HepG2 (cell line): ENCODE data around the gene KLHDC4. TPM values are rescaled to one million over a fixed set of nuclear protein-coding genes. Genes with fewer than 3 reads are reported as not detected.

Experiments
- ATAC-seq: fragments of 200-7000 bp; cut with Tn5 transposase; 3 replicates; pipeline ENCODE4 v1.9.1; 2020; ENCODE audit warnings: mild to moderate bottlenecking, moderate library complexity
- BruUV-seq: library from RNA; stranded (reverse); fragments of 400-500 nt; replicated peaks from 2 replicates; lab custom pipeline; 2021; lab: Mats Ljungman, UMichigan
- CTCF ChIA-PET: fragments of 300-600 bp; formaldehyde crosslinking; extraction: SDS; loops from one replicate; lab custom pipeline; 2021; ENCODE audit warnings: low total read pairs, inconsistent platforms, low intra/inter-chr PET ratio; lab: Yijun Ruan, JAX
- POLR2A ChIA-PET: fragments of 350-600 bp; sonication (Branson Sonifier 250); formaldehyde crosslinking; loops from one replicate; lab custom pipeline; 2020; ENCODE audit warnings: antibody characterized with exemption, inconsistent platforms; lab: Yijun Ruan, JAX
- DNase-seq: peaks from one replicate; pipeline ENCODE4 v3.0.0-alpha.2; 2015; ENCODE audit warnings: low spot score
- FAIRE-seq: peaks from 3 replicates; lab custom pipeline; 2011; peaks lifted over from hg19 to GRCh38; lab: Jason Lieb, UNC
- H2AFZ ChIP-seq: one replicate; pipeline ENCODE4 v1.6.1; 2011; ENCODE audit warnings: low read length, inconsistent platforms
- H3K27ac ChIP-seq: fragments of 300-600 bp; 3 replicates; pipeline ENCODE4 v1.8.0; 2011; ENCODE audit warnings: mixed run types, mild to moderate bottlenecking, mixed read lengths, low read length, inconsistent platforms; ENCODE audit not compliant: insufficient read depth; ENCODE audit errors: extremely low read length
- H3K27me3 ChIP-seq, 2 experiments: fragments of 200-600 bp in 1 of 2; 2 replicates in 1 of 2; 3 replicates in 1 of 2; pipeline versions ENCODE4 v1.6.0 to v1.8.0; 2011; ENCODE audit warnings: low read length in 2 of 2, mild to moderate bottlenecking in 2 of 2, moderate library complexity in 2 of 2, inconsistent platforms in 1 of 2; ENCODE audit not compliant: insufficient read depth in 2 of 2, control insufficient read depth in 1 of 2
- H3K36me3 ChIP-seq, 2 experiments: fragments of 200-600 bp in 1 of 2; replicated peaks in 1 of 2; 2 replicates in 1 of 2; 3 replicates in 1 of 2; pipeline versions ENCODE4 v1.5.1 to v1.8.0; 2011; ENCODE audit warnings: low read length in 2 of 2, inconsistent platforms in 1 of 2; ENCODE audit not compliant: insufficient read depth in 2 of 2, control insufficient read depth in 1 of 2
- H3K4me1 ChIP-seq: 2 replicates; pipeline ENCODE4 v1.5.1; 2012; ENCODE audit warnings: low read length, inconsistent platforms; ENCODE audit not compliant: insufficient read depth
- H3K4me2 ChIP-seq: 2 replicates; pipeline ENCODE4 v1.6.0; 2011; ENCODE audit warnings: low read depth, low read length, inconsistent platforms
- H3K4me3 ChIP-seq, 3 experiments: fragments of 200-600 bp in 1 of 3; sonication (generic), shearing (Covaris generic) in 1 of 3; replicated peaks in 1 of 3; 2 replicates each; pipeline ENCODE4 v1.5.1; 2011 to 2016; ENCODE audit warnings: low read length in 3 of 3, inconsistent platforms in 2 of 3, low read depth in 2 of 3, mild to moderate bottlenecking in 2 of 3, control low read depth in 1 of 3, mixed read lengths in 1 of 3; ENCODE audit not compliant: insufficient read depth in 1 of 3
- H3K79me2 ChIP-seq: one replicate; pipeline ENCODE4 v1.6.1; 2011; ENCODE audit warnings: low read length, inconsistent platforms; ENCODE audit not compliant: insufficient read depth
- H3K9ac ChIP-seq: 2 replicates; pipeline ENCODE4 v1.6.0; 2011; ENCODE audit warnings: mild to moderate bottlenecking, low read depth, low read length, inconsistent platforms; ENCODE audit not compliant: insufficient read depth
- H3K9me3 ChIP-seq: 2 replicates; pipeline ENCODE4 v1.5.1; 2012; ENCODE audit warnings: mild to moderate bottlenecking, low read length
- H4K20me1 ChIP-seq: 2 replicates; pipeline ENCODE4 v1.6.0; 2011; ENCODE audit warnings: inconsistent platforms, mild to moderate bottlenecking, low read length, moderate library complexity; ENCODE audit not compliant: insufficient read depth
- BHLHE40 ChIP-seq: IDR thresholded peaks from 2 replicates; pipeline ENCODE4 v1.6.1; 2011; ENCODE audit warnings: low read length, improper control_type of control experiment
- GTF3A ChIP-seq: sonication (generic); formaldehyde crosslinking; conservative IDR thresholded peaks from 2 replicates; pipeline ENCODE4 v1.4.0; 2020; ENCODE audit warnings: mild to moderate bottlenecking, missing genetic modification reagents
- ISL2 ChIP-seq: sonication (generic); formaldehyde crosslinking; IDR thresholded peaks from 2 replicates; pipeline ENCODE4 v1.5.0; 2020; ENCODE audit warnings: missing genetic modification reagents
- KDM5B ChIP-seq: sonication (generic); formaldehyde crosslinking; IDR thresholded peaks from 2 replicates; pipeline ENCODE4 v1.4.0; 2020; ENCODE audit warnings: missing genetic modification reagents, mild to moderate bottlenecking, borderline replicate concordance
- NCOA1 ChIP-seq: sonication (generic); formaldehyde crosslinking; IDR thresholded peaks from 2 replicates; pipeline ENCODE4 v1.9.0; 2021; ENCODE audit warnings: missing genetic modification reagents
- NCOA2 ChIP-seq: sonication (generic); formaldehyde crosslinking; IDR thresholded peaks from 2 replicates; pipeline ENCODE4 v1.8.0; 2022; ENCODE audit warnings: inconsistent platforms
- SRSF9 ChIP-seq: fragments of 200-400 bp; formaldehyde crosslinking; IDR thresholded peaks from 2 replicates; pipeline ENCODE4 v1.6.1; 2018; ENCODE audit warnings: borderline replicate concordance, mild to moderate bottlenecking, low read depth, low read length; ENCODE audit not compliant: insufficient read depth, poor library complexity, severe bottlenecking
- SRY ChIP-seq: sonication (generic); formaldehyde crosslinking; IDR thresholded peaks from 2 replicates; pipeline ENCODE4 v1.8.0; 2022; ENCODE audit warnings: mild to moderate bottlenecking, missing genetic modification reagents
- TGIF2 ChIP-seq: IDR thresholded peaks from 2 replicates; pipeline ENCODE4 v1.6.1; 2016; ENCODE audit warnings: control low read depth, missing compliant biosample characterization
- TMF1 ChIP-seq: sonication (generic); formaldehyde crosslinking; IDR thresholded peaks from 2 replicates; pipeline ENCODE4 v1.8.1; 2022; ENCODE audit warnings: low read depth, missing genetic modification reagents
- ZNF17 ChIP-seq: sonication (generic); formaldehyde crosslinking; IDR thresholded peaks from 2 replicates; pipeline ENCODE4 v1.5.0; 2020; ENCODE audit warnings: mild to moderate bottlenecking, missing genetic modification reagents
- ZNF609 ChIP-seq: sonication (generic); formaldehyde crosslinking; IDR thresholded peaks from 2 replicates; pipeline ENCODE4 v1.4.0; 2020; ENCODE audit warnings: mild to moderate bottlenecking, missing genetic modification reagents, borderline replicate concordance
- ZNF747 ChIP-seq: sonication (generic); formaldehyde crosslinking; IDR thresholded peaks from 2 replicates; pipeline ENCODE4 v1.8.1; 2023; ENCODE audit warnings: missing genetic modification reagents, mild to moderate bottlenecking, borderline replicate concordance
- ZXDC ChIP-seq: sonication (generic); formaldehyde crosslinking; IDR thresholded peaks from 2 replicates; pipeline ENCODE4 v1.5.0; 2020; ENCODE audit warnings: mild to moderate bottlenecking, missing genetic modification reagents
- WGBS: methylation state at CpG from one replicate; pipeline ENCODE4 v1.1.6; 2017; ENCODE audit warnings: low lambda C conversion rate; 5-methylcytosine and 5-hydroxymethylcytosine counted together
- in situ Hi-C: cut with HindIII; loops from 2 replicates; pipeline ENCODE4 v1.10.0; 2017; ENCODE audit warnings: low pct_unique_long_range_greater_than_20kb; ENCODE audit not compliant: extremely low pct_ligation_motif_present
- intact Hi-C: fragments of 100-400 bp; cut with micrococcal nuclease; formaldehyde crosslinking; loops from one replicate; pipeline ENCODE4 v1.10.0; 2022; ENCODE audit not compliant: unreplicated experiment
- polyA plus RNA-seq, 8 experiments: library from polyadenylated mRNA; depleted of rRNA in 3 of 8; stranded (reverse) in 7 of 8; unstranded in 1 of 8; fragments of >200 nt; fragmentation: Illumina TruSeq in 4 of 8; extraction: Trizol in 4 of 8; gene quantifications; 2 replicates each; pipeline versions ENCODE4 v1.2.1 to v1.2.3, GENCODE V29; 2011 to 2016; ENCODE audit warnings: low read depth in 4 of 8, missing spikeins in 1 of 8, mixed read lengths in 1 of 8; ENCODE audit not compliant: insufficient read depth in 1 of 8
- total RNA-seq, 5 experiments: library from RNA; depleted of rRNA; stranded (reverse); fragments of >200 nt; fragmentation: Illumina TruSeq; extraction: Trizol; gene quantifications; 2 replicates each; pipeline ENCODE4 v1.2.3, GENCODE V29; 2016; ENCODE audit warnings: low read depth in 1 of 5

Gene KLHDC4
- total and polyA plus RNA-seq, 2 of the 13 experiments (the other 11 are each of a cell fraction or from before 2014, with no cell fraction given), result 18.7 to 31.8 TPM

- no peak overlapping the region for H2AFZ ChIP-seq
- POLR2A ChIA-PET, result interaction anchor here (0.5 to 2.0 kb wide), 3 partner anchors 59 to 196 kb away, joined by 3 to 9 read pairs (median 4); partner anchors contain the start of gene KLHDC4
- intact Hi-C loops, result no loop called here
- FAIRE-seq (no peak), ATAC-seq (peak; percentile 75), DNase-seq (peak; percentile 65)
- WGBS, result 54% methylated on average over 16 of the region's 28 CpGs
- in situ Hi-C loops, result no loop called here
- peaks cover 41 to 58% of the 10 kb centered on the region in 2 experiments for H3K36me3 ChIP-seq
- no peak overlapping the region for H3K4me3 ChIP-seq
- peaks cover 20% of the 10 kb centered on the region for H3K4me1 ChIP-seq
- H3K27me3 ChIP-seq, result no peaks in the 10 kb centered on the region
- H3K27ac ChIP-seq, result no peak overlapping the region
- CTCF ChIA-PET, result no interaction called here
- H4K20me1 ChIP-seq, result peaks cover 20% of the 10 kb centered on the region
- no peak overlapping the region for H3K9ac ChIP-seq
- no peak overlapping the region for H3K4me2 ChIP-seq
- H3K9me3 ChIP-seq, result no peaks in the 10 kb centered on the region
- no peaks in the 10 kb centered on the region for H3K79me2 ChIP-seq
- no TSS peak for BruUV-seq
- 0 out of 2 replicates have a peak, but pooled peaks have one; percentile 66 for TF ChIP-seq ZNF609
- 0 out of 2 replicates have a peak, but pooled peaks have one; percentile 29 for TF ChIP-seq GTF3A
- no peak for TF ChIP-seq ISL2
- 0 out of 2 replicates have a peak, but pooled peaks have one; percentile 61 for TF ChIP-seq SRY (CRISPR knock-in tag)
- peak; percentile 45; the same call in 1 of the 2 replicates for TF ChIP-seq KDM5B (CRISPR knock-in tag)
- 0 out of 2 replicates have a peak, but pooled peaks have one; percentile 12 for TF ChIP-seq TMF1
- TF ChIP-seq NCOA1 (CRISPR knock-in tag), result no peak
- TF ChIP-seq NCOA2 (CRISPR knock-in tag), result no peak
- no peak for TF ChIP-seq ZNF17 (CRISPR knock-in tag)
- no peak for TF ChIP-seq TGIF2 (CRISPR knock-in tag)
- no peak for TF ChIP-seq ZXDC
- no peak for TF ChIP-seq SRSF9
- TF ChIP-seq BHLHE40, result 0 out of 2 replicates have a peak, but pooled peaks have one; percentile 34
- TF ChIP-seq ZNF747, result no peak
Measured at GRCh38 chr16:87706278-87707000, 59.3 kb downstream of the KLHDC4 start.
